Measurements from ENCODE around the gene ATRIP.
"Not testable (repeated sequence)": the region's sequence is repeated elsewhere in the genome, so short reads cannot be mapped to it uniquely, and the experiment has no call there.

DNA sequence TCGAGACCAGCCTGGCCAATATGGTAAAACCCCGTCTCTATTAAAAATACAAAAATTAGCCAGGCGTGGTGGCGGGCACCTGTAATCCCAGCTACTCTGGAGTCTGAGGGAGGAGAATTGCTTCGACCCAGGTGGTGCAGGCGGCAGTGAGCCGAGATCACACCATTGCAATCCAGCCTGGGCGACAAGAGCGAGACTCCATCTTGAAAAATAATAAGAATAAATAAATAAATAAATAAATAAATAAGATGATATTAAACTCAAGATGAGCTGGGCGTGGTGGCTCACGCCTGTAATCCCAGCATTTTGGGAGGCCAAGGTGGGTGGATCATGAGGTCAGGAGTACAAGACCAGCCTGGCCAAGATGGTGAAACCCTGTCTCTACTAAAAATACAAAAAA is 34.4 kb downstream of the ATRIP start:
- TF ChIP-seq, protein P1, sequence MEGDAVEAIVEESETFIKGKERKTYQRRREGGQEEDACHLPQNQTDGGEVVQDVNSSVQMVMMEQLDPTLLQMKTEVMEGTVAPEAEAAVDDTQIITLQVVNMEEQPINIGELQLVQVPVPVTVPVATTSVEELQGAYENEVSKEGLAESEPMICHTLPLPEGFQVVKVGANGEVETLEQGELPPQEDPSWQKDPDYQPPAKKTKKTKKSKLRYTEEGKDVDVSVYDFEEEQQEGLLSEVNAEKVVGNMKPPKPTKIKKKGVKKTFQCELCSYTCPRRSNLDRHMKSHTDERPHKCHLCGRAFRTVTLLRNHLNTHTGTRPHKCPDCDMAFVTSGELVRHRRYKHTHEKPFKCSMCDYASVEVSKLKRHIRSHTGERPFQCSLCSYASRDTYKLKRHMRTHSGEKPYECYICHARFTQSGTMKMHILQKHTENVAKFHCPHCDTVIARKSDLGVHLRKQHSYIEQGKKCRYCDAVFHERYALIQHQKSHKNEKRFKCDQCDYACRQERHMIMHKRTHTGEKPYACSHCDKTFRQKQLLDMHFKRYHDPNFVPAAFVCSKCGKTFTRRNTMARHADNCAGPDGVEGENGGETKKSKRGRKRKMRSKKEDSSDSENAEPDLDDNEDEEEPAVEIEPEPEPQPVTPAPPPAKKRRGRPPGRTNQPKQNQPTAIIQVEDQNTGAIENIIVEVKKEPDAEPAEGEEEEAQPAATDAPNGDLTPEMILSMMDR (IDR thresholded peaks at IDR 0.05) = not testable (repeated sequence)
- TF ChIP-seq POLR2A (IDR thresholded peaks at IDR 0.05) = not testable (repeated sequence)

All from breast epithelium (tissue), 3 donors.